ENCODE measurements around the gene GPR156. TPM values are rescaled to one million over a fixed set of nuclear protein-coding genes. Genes with fewer than 3 reads are reported as not detected.

GPR156 gene
- total and polyA plus RNA-seq, 10 of the 15 experiments (the other 5 are each of a cell fraction or from before 2014, with no cell fraction given): 0.08 to 0.15 (median 0.11) TPM; not detected in 6

DNA sequence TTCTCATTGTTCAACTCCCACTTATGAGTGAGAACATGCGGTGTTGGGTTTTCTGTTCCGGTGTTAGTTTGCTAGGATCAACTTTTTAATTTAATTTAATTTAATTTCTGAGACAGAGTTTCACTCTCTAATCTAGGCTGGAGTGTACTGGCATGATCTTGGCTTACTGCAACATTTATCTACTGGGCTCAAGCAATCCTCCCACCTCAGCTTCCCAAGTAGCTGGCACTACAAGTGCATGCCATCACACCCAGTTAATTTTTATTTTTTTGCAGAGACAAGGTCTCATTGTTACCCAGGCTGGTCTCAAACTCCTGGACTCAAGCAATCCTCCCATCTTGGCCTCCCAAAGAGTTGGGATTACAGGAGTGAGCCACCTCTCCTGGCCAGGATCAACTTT, 82.7 kb downstream of the GPR156 start (continued):
- TF ChIP-seq HDAC6 (IDR thresholded peaks at IDR 0.05; ENCODE audit: unreplicated experiment) (no peak), CBFB (IDR thresholded peaks at IDR 0.05; ENCODE audit: low read depth) (no peak), TCF12 (IDR thresholded peaks at IDR 0.05; ENCODE audit: low read depth, low read length) (no peak), TARDBP (IDR thresholded peaks at IDR 0.05; ENCODE audit: borderline replicate concordance) (no peak)

DNA sequence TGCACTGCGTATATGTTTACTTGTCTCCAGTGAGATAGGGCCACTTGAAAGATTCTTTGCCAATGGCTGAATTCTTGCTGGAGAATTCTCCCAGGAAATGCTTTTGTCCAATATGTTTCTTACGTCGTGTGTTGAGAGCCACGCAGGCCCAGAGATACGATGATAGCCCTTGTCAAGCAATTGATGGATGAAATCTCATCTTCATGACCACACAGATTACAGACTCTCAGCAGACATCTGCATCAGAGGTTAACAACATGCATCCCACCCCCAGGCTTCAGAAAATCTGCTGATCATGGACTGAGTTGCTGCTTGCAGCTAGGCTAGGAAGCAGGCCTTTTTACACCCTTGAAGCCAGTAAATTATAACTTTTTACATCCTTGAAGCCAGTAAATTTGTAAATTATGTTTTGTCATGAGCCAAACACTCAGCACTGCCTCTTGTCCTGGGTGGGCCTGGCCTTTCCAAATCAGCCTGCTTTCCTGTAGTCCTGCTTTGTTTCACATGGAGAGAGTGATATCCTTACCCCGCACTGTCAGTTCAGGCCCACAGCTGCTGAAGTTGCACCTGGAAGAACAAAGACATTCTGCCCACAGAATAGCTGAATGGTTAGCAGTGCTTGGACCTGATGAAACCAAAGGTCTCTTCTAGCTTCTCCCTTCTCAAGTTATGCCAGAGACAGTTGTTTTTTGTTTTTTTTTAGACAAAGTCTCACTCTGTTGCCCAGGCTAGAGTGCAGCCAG, 84.4 kb downstream of the GPR156 start:
- 79% methylated on average over 6 of the region's 6 CpGs for WGBS (ENCODE audit: insufficient coverage, insufficient replicate concordance, low lambda C conversion rate, missing lambda C conversion rate)
- no peak overlapping the region for H3K27ac ChIP-seq (ENCODE audit: control insufficient read depth, insufficient read depth)
- no peaks in the 10 kb centered on the region for H4K20me1 ChIP-seq (ENCODE audit: control insufficient read depth, insufficient read depth)
- POLR2A ChIA-PET: no interaction called here
- RAD21 ChIA-PET (ENCODE audit: unreplicated experiment): no interaction called here
- ATAC-seq: no peak
- H3K9ac ChIP-seq (ENCODE audit: control insufficient read depth, insufficient read depth, low read length): no peak overlapping the region
- no peak for DNase-seq (ENCODE audit: low read depth, low spot score)
- H3K4me2 ChIP-seq (ENCODE audit: control insufficient read depth, insufficient read depth): no peak overlapping the region
- H2AFZ ChIP-seq (ENCODE audit: control insufficient read depth, low read depth, low read length): no peak overlapping the region
- H3K27me3 ChIP-seq (replicated peaks in 1 of 2; ENCODE audit: control insufficient read depth in 2 of 2, insufficient read depth in 2 of 2, low read length in 1 of 2): no peaks in the 10 kb centered on the region
- no peak overlapping the region for H3K4me3 ChIP-seq
- H3K4me1 ChIP-seq (ENCODE audit: control insufficient read depth, insufficient read depth, low read length): no peaks in the 10 kb centered on the region
- no peaks in the 10 kb centered on the region for H3K36me3 ChIP-seq (ENCODE audit: control insufficient read depth in 2 of 2, insufficient read depth in 2 of 2, low read length in 1 of 2)
- CTCF ChIA-PET: interaction anchor here (0.8 to 1.0 kb wide), 2 partner anchors 217 to 520 kb away, joined by 3 to 4 read pairs; no protein-coding TSS in a partner anchor
- FAIRE-seq: no peak
- intact Hi-C loops (cut with micrococcal nuclease; ENCODE audit: unreplicated experiment) (no loop called here), in situ Hi-C loops (cut with MboI) (no loop called here)
- no TSS peak for BruUV-seq (replicated peaks)
- SMC1A ChIA-PET (ENCODE audit: uncharacterized antibody, unreplicated experiment): interaction anchor here (1.4 kb wide), 1 partner anchor 309 kb away, joined by 3 read pairs; no protein-coding TSS in a partner anchor
- no peaks in the 10 kb centered on the region for H3K79me2 ChIP-seq (ENCODE audit: control insufficient read depth, insufficient read depth, low read length)
- no peaks in the 10 kb centered on the region for H3K9me3 ChIP-seq (replicated peaks; ENCODE audit: control insufficient read depth, insufficient read depth, low read length)
- TF ChIP-seq WRNIP1 (IDR thresholded peaks at IDR 0.05; ENCODE audit: borderline replicate concordance, low read depth, low read length) (no peak), CBX3 (IDR thresholded peaks at IDR 0.05; ENCODE audit: borderline replicate concordance, low read depth) (no peak), NFYA (IDR thresholded peaks at IDR 0.05; ENCODE audit: borderline replicate concordance, low read depth, low read length) (no peak)

All from GM12878 (cell line).